HG03457 (cell line): ENCODE results near the gene RPP14.
A peak's percentile ranks its signal among the peaks of the same experiment; 100 is the strongest.
"Not testable (repeated sequence)": the region's sequence is repeated elsewhere in the genome, so short reads cannot be mapped to it uniquely, and the experiment has no call there.

Source experiments
- ATAC-seq: cut with Tn5 transposase; IDR thresholded peaks from one replicate; pipeline ENCODE4 v1.9.1; 2021; ENCODE audit warnings: moderate number of reproducible peaks; ENCODE audit not compliant: unreplicated experiment

The RPP14 gene

DNA sequence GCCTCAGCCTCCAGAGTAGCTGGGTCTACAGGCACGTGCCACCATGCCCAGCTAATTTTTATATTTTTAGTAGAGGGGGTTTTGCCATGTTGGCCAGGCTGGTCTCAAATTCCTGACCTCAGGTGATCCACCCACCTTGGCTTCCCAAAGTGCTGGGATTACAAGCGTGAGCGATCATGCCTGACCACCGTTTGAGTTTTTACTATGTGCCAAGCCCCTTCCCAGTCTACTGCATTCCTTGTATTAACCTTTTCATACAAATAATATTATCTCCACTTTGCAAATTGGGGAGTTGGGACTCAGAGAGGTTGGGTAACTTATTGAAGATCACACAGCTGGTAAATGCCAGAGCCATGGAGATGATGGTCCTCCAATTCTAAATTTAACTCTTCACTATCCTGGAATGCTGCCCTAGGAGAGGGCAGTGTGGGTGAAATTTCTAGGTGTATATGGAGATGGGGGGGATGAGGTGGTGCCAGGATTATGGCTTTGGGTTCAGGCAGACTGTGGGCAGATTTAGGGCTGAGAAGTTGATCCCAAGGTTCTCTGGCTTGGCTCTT lies 25.6 kb downstream of the RPP14 start:
- ATAC-seq: no peak

GRCh38 chr3:58332575-58333188 lies 26.6 kb downstream of the RPP14 start, which contains the start of gene PXK:
Gene PXK (plus strand): TSS chr3:58332892. CDS start chr3:58332989, 97 bp downstream.
- peak; percentile 89 for ATAC-seq

DNA sequence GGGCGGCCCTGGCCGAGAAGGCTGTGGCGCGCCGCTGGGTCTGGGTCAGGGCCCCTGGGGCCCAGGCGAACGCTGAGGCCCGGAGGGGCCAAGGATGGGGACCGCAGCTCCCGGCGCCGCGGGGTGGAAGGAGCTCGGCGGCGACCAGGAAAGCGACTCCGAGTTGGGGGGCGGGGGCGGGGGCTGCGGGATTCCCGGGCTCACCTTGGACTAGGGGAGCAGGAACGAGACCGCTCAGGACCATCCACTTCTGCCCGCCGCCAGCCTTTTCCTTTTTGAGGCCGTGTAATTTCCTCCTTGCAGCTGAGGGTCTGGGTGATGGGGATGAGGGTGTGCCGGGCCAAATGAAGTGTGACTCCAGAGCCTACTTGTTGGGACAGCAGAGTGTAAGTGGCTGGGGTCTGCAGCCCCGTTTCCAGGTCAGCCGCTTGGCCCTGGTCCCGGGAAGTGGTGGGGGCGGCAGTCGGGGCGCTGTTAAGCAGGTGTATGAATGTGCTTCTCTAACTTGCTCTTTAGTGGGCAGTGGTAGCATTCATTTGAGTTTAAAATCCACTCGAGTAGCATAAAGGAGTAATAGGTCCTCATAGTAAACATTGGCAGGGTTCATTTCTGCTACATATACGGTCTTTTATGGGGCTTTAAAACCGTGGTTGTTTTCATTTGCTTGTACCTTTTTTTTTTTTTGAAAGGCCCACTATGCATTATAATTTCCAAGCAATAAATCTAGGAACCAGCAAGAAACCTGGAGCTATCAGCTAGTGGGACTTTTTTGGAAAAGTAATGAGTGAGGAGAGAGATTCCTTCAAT lies 27.4 kb downstream of the RPP14 start:
- ATAC-seq: peak; percentile 29

DNA sequence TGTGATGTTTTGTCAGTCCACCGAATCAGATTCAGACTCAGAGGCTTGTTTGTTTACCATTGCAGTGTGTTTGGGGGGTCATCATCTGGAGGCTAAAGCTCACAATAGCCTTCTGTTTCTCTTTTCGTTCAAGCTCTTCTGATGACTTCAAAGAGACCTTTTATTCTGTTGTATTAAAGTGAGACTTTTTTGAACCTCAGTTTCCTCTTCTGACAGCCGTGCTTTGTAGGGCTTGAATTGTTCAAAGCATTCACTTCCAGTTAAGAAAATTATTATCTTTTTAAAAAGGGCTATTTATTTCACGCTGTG lies 27.9 kb downstream of the RPP14 start:
- ATAC-seq: no peak

DNA sequence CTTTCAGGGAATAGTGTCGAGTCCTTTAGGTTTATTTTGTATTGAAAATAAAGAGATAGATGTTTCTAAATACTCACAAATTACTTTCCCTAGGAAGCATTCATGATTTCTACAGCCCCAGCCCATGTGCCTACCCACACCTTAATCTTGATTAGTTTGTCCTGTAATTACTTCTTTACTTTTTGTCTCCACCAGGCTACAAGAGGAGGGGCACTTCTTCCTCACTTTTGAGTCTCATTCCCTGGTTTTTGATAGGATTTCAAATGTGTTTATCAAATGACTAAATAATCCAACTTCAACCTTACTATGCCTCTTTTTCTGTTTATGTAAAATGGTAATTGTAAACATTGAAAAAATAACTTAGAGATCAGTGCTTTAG lies 28.4 kb downstream of the RPP14 start:
- no peak for ATAC-seq

GRCh38 chr3:58335652-58335947 lies 29.6 kb downstream of the RPP14 start:
- no peak for ATAC-seq

DNA sequence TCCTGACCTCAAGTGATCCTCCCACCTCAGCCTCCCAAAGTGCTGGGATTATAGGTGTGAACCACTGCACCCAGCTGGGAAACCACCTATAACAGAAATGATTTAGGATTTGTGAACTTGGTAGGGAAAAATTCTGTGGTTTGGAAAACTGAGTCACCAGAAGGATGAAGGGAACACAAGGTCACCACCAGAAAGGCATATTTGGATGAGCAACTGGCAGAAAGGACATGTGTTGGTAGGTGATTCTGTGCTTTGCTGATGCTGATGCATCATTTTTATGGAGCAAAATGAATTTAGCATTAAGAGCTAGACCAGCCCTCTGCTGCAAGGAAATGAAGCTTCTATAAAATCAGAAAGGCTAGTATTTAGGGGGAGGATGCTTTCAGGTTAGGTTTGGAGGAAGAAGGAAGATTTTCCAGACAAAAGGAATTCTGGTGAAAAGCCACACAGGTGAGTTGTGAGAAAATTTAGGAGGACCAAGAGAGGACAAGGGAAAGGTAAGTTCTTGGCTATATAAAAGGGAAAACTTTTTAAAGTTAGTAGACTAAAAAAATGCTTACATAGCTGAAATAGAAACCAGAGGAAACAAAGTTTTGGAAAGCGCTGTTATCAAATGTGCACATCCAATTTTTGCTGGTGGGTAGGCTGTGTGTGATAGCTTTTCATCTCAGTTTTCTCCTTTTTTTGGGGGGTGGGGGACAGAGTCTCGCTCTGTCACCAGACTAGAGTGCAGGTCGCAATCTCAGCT lies 30.3 kb downstream of the RPP14 start:
- no peak for ATAC-seq

DNA sequence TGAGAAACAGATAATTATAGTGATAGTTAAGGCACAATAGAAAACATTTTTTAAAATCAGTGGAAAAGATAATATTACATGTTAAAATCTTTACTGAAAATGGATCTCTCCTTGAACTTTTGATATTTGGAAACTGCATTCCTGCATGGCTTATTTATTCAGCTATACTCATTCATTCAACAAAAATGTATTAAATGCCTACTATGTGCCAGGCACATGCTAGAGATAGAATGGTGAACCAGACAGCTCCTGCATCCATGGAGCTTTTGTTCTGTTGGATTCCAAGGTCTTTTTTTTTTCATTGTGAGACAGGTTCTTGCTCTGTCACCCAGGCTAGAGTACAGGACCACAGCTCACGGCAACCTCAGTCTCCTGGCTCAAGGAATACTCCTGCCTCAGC lies 31.1 kb downstream of the RPP14 start:
- ATAC-seq: no peak

- not testable (repeated sequence) for ATAC-seq
Observed at GRCh38 chr3:58339146-58339545, 33.1 kb downstream of the RPP14 start.

GRCh38 chr3:58340594-58341244 lies 34.7 kb downstream of the RPP14 start:
- ATAC-seq: no peak

DNA sequence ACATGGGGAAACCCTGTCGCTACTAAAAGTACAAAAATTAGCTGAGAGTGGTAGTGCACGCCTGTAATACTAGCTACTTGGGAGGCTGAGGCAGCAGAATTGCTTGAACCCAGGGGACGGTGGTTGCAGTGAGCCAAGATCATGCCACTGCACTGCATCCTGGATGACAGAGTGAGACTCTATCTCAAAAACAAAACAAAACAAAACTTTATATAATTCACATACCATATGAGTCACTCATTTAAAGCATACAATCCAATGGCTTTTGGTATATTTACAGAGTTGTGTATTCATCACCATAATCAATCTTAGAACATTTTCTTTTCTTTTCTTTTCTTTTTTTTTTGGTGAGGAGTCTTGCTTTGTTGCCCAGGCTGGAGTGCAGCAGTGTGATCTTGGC lies 35.3 kb downstream of the RPP14 start:
- ATAC-seq: no peak

DNA sequence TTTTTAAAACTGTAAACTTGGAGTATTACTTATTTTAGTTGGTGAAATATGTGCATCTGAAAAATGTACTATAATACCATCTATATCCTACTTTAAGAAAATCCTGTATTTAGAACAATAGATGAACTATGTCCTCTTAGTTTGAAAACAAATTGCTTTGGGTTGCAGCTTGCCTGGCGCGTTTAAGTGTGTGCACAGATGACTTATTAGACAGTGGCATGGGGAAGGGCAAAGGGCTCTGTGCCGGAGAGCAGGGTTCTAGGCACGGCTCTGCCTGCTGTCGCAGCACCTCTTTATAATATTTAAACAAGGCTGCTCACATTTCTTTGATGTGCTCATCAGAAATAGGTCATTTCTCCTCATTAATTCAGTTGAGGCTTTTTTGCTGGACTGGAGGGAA lies 36.6 kb downstream of the RPP14 start:
- no peak for ATAC-seq

- ATAC-seq: no peak
Observed at GRCh38 chr3:58345457-58345856, 39.4 kb downstream of the RPP14 start.

DNA sequence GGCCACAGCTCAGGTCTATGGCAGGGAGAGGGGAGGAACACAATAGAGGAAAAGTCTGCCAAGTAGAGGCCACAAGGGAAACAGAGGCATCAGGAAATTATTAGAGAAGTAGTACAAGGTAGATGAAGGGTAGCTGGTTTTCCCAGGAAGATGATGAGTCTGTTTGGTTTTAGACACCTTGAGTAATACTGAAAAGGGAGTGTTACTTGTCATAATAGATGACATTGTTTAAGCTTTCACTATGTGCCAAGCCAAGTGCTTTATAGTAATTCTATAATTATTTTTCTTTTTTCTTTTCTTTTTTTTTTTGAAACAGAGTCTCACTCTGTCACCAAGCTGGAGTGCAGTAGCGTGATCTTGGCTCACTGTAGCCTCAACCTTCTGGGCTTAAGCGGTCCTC lies 40.3 kb downstream of the RPP14 start:
- ATAC-seq: no peak

GRCh38 chr3:58347984-58348383 lies 41.9 kb downstream of the RPP14 start:
- ATAC-seq: no peak

GRCh38 chr3:58349792-58350626 lies 44.0 kb downstream of the RPP14 start:
- peak; percentile 89 for ATAC-seq

DNA sequence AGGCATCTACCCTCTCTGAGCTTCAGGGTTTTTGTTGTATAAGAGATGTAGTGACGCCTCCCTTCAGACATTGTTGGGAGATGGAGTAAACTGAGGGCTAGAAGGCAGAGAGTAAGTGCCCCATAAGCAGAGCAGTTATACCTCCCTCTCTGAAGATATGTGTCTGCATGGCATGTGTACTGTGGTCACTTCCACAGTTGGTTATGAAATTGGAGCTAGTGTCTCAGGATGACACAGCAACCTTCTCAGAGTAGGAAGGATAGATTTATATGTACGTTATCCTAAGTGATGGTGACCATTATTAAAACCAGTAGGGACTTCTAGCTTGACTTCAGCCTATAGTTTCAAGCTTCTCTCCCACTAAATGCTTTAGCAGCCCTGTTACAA lies 44.6 kb downstream of the RPP14 start:
- ATAC-seq: no peak

- no peak for ATAC-seq
Observed at GRCh38 chr3:58351920-58352319, 45.9 kb downstream of the RPP14 start.

DNA sequence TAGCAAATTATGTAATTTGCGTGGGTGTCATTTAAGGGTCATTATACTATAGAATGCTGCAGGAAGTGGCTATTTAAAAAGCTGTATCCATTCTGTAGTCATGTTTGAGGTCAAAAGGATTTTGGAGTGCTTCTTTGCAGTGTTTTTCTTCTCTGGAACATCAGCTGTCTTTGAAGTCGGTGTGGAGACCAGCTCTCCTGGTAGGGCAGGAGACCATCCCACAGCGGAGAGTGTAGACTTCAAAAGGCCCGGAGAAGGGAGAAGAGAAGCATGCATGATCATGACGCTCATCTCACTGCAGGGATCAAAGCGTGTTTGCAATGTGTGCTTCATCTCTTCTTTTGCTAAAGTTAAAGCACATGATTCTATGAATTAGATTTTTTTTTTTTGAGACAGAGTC lies 46.6 kb downstream of the RPP14 start:
- ATAC-seq: no peak

GRCh38 chr3:58353722-58354553 lies 47.9 kb downstream of the RPP14 start:
- ATAC-seq: no peak
